NCI-H128 (cell line): ENCODE results near the gene RBM17.
A peak's percentile ranks its signal among the peaks of the same experiment; 100 is the strongest.
"Not testable (repeated sequence)": the region's sequence is repeated elsewhere in the genome, so short reads cannot be mapped to it uniquely, and the experiment has no call there.

Source experiments
- DNase-seq: peaks from one replicate; lab custom pipeline; 2025; ENCODE audit not compliant: unreplicated experiment; lab: John Stamatoyannopoulos, UW

RBM17 gene

GRCh38 chr10:6151087-6151977, 62.5 kb downstream of the RBM17 start:
- DNase-seq = no peak

- no peak for DNase-seq
Observed at GRCh38 chr10:6153845-6154244, 65.0 kb downstream of the RBM17 start.

- DNase-seq = no peak
Observed at GRCh38 chr10:6154566-6154965, 65.7 kb downstream of the RBM17 start.

- no peak for DNase-seq
Observed at GRCh38 chr10:6158276-6158675, 69.4 kb downstream of the RBM17 start.

- no peak for DNase-seq
Observed at GRCh38 chr10:6161921-6162320, 73.1 kb downstream of the RBM17 start.

DNA sequence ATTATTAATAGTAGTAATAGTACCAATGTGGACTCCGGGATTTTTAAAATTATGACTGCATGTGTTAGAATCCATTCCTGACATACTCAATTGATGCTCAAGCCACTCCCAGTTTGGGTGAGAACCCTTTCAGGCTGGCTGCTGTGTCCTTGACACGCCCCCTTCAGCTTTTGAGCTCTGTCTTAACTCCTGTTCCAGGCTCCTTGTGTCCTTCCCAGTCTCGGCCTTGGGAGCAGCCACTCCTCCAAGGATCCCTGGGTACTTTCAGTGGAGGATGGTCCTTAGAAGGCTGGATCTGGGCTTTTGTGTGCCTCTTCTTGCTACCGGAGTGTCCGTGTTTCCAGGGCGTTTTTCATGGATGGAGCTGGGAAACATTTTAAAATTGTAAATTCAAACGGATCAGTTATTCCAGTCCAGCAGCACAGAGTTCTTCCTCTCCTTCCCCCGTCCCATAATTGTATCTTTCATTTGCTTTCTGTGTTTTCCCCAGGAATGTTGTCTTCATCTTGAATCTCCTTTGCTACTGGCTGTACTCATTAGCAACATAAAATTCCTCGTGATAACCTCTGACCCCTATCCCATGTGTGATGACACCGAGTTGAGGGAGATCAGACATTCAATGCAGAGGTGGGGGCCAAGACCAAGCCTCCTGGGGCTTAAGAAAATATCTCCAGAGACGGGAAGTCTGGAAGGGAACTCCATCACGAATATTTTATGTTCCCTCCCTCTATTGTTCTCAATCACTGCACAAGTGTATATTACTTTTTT, 73.9 kb downstream of the RBM17 start:
- no peak for DNase-seq

- peak; percentile 47 for DNase-seq
Observed at GRCh38 chr10:6163364-6164270, 74.8 kb downstream of the RBM17 start.

DNA sequence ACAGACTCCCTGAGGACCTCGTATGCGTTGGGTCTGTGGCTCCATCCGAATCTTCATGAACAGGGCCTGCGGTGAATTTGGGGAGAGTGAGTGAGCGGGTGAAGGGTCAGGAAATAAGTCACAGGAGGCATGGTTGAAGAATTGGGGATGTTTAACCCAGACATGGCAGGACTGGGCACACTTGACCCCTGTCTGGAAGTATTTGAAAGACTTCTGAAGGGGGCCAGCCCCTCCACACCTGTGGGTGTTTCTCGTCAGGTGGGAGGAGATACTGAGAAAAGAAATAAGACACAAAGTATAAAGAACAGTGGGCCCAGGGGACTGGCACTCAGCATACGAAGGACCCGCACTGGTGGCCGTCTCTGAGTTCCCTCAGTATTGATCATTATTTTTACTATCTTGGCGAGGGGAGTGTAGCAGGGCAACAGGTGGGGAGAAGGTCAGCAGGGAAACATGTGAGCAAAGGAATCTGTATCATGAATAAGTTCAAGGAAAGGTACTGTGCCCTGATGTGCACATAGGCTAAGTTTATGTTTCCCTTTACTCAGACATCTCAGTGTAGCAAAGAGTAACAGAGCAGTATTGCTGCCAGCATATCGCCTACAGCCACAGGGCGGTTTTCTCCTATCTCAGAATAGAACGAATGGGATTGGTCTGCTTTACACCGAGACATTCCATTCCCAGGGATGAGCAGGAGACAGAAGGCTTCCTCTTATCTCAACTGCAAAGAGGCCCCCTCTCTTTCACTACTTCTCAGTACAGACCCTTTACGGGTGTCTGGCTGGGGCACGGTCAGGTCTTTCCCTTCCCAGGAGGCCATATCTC, 75.6 kb downstream of the RBM17 start:
- DNase-seq = no peak

DNA sequence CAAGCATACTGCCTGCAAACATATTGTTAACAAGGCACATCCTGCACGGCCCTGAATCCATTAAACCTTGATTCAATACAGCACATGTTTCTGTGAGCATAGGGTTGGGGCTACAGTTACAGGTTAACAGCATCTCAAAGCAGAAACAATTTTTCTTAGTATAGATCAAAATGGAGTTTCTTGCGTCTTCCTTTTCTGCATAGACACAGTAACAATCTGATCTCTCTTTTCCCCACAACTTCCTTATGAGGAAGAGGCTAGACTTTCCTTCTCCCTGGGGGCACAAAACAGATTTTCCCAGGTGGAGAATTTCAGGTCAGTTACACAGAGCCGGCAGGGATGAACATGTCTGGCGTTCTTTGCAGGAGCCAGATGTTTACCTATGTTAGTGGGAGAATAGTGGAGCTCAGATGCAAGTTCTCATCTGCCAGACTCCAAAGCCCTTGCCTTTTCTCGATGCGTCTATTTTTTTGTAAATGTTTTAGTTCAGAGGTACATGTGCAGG, 76.4 kb downstream of the RBM17 start:
- no peak for DNase-seq

GRCh38 chr10:6165933-6166332, 77.1 kb downstream of the RBM17 start:
- DNase-seq = not testable (repeated sequence)
